ENCODE data around the gene LRRC71.

DNA sequence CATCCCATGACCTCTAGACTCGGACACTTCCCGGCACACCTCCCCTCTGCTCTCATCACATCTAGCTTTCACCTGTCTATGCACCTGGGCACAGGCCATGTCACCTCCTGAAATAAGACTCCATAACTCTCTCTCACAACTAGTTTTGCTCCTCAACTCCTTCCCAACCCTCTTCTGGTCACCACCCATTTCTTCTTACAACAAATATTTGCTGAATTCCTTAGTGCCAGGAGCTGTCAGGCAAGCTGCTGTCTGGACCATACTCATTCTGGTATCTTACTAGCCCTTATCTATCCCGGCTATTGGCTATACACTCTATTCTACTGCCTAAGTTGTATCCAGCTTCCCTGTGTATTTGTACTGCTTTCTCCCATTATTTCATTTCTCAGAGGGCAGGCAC lies 49.1 kb downstream of the LRRC71 start:
- TF ChIP-seq MAX (IDR thresholded peaks at IDR 0.05; ENCODE audit: low read depth) (no peak), EP300 (IDR thresholded peaks at IDR 0.05; ENCODE audit: borderline replicate concordance in 1 of 2, low read depth in 1 of 2, low read length in 1 of 2) (no peak), EZH2phosphoT487 (IDR thresholded peaks at IDR 0.05; ENCODE audit: borderline replicate concordance, low read depth) (no peak), NFIC (IDR thresholded peaks at IDR 0.05; ENCODE audit: borderline replicate concordance) (no peak), CHD2 (IDR thresholded peaks at IDR 0.05; ENCODE audit: low read length, partially characterized antibody) (no peak), MEF2A (IDR thresholded peaks at IDR 0.05; ENCODE audit: borderline replicate concordance, low read depth) (no peak), NRF1 (IDR thresholded peaks at IDR 0.05; ENCODE audit: low read depth, low read length) (no peak), FOSL2 (IDR thresholded peaks at IDR 0.05; ENCODE audit: borderline replicate concordance, low read depth) (no peak), RXRA (IDR thresholded peaks at IDR 0.05; ENCODE audit: borderline replicate concordance, low read depth) (no peak), MXI1 (IDR thresholded peaks at IDR 0.05; ENCODE audit: low read depth, low read length) (no peak), JUND (IDR thresholded peaks at IDR 0.05) (no peak), TAF1 (IDR thresholded peaks at IDR 0.05; ENCODE audit: borderline replicate concordance, low read depth, low read length) (no peak), YY1 (IDR thresholded peaks at IDR 0.05; ENCODE audit: low read depth) (no peak)
- TF ChIP-seq, protein P1, sequence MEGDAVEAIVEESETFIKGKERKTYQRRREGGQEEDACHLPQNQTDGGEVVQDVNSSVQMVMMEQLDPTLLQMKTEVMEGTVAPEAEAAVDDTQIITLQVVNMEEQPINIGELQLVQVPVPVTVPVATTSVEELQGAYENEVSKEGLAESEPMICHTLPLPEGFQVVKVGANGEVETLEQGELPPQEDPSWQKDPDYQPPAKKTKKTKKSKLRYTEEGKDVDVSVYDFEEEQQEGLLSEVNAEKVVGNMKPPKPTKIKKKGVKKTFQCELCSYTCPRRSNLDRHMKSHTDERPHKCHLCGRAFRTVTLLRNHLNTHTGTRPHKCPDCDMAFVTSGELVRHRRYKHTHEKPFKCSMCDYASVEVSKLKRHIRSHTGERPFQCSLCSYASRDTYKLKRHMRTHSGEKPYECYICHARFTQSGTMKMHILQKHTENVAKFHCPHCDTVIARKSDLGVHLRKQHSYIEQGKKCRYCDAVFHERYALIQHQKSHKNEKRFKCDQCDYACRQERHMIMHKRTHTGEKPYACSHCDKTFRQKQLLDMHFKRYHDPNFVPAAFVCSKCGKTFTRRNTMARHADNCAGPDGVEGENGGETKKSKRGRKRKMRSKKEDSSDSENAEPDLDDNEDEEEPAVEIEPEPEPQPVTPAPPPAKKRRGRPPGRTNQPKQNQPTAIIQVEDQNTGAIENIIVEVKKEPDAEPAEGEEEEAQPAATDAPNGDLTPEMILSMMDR (IDR thresholded peaks at IDR 0.05), result no peak
